Chondrocyte (in vitro differentiated cells): ENCODE data around the gene PRLH. TPM values are rescaled to one million over a fixed set of nuclear protein-coding genes. Genes with fewer than 3 reads are reported as not detected.

Experiments
- DNase-seq: peaks from one replicate; pipeline ENCODE4 v3.0.0; 2021; ENCODE audit warnings: mixed read lengths, low spot score
- H3K27ac Mint-ChIP-seq: one replicate; pipeline ENCODE4 v1.8.0; 2021; ENCODE audit warnings: mild to moderate bottlenecking, moderate library complexity, mixed read lengths; ENCODE audit not compliant: unreplicated experiment
- H3K27me3 Mint-ChIP-seq: 2 replicates; pipeline ENCODE4 v1.8.0; 2021; ENCODE audit warnings: low read depth, mixed read lengths
- H3K36me3 Mint-ChIP-seq: 2 replicates; pipeline ENCODE4 v1.8.0; 2021; ENCODE audit warnings: low read depth, mixed read lengths
- H3K4me1 Mint-ChIP-seq: 2 replicates; pipeline ENCODE4 v1.8.0; 2021; ENCODE audit warnings: low read depth, mild to moderate bottlenecking, mixed read lengths
- H3K4me3 Mint-ChIP-seq: one replicate; pipeline ENCODE4 v1.8.0; 2021; ENCODE audit warnings: mild to moderate bottlenecking, moderate library complexity, mixed read lengths; ENCODE audit not compliant: unreplicated experiment
- H3K9me3 Mint-ChIP-seq: 2 replicates; pipeline ENCODE4 v1.8.0; 2021; ENCODE audit warnings: low read depth, mixed read lengths
- total RNA-seq: library from RNA; stranded (reverse); gene quantifications from 3 replicates; pipeline ENCODE4 v1.2.1, GENCODE V29; 2021
- TF ChIP-seq, protein P1 (sequence below): fragments of 200-600 bp; sonication (generic); IDR thresholded peaks from 2 replicates; pipeline ENCODE4 v1.5.0; 2021; ENCODE audit warnings: antibody characterized with exemption, mild to moderate bottlenecking, moderate library complexity

Gene PRLH
- total RNA-seq, 1 donor from 2014 or later, result not detected

- peak; percentile 54 for DNase-seq
- Mint-ChIP-seq H3K27me3 (peaks cover 9% of the 10 kb centered on the region), H3K27ac (no peak overlapping the region), H3K36me3 (no peaks in the 10 kb centered on the region), H3K4me1 (peaks cover 9% of the 10 kb centered on the region), H3K4me3 (no peak overlapping the region), H3K9me3 (peaks cover 3% of the 10 kb centered on the region)
- TF ChIP-seq, protein P1, sequence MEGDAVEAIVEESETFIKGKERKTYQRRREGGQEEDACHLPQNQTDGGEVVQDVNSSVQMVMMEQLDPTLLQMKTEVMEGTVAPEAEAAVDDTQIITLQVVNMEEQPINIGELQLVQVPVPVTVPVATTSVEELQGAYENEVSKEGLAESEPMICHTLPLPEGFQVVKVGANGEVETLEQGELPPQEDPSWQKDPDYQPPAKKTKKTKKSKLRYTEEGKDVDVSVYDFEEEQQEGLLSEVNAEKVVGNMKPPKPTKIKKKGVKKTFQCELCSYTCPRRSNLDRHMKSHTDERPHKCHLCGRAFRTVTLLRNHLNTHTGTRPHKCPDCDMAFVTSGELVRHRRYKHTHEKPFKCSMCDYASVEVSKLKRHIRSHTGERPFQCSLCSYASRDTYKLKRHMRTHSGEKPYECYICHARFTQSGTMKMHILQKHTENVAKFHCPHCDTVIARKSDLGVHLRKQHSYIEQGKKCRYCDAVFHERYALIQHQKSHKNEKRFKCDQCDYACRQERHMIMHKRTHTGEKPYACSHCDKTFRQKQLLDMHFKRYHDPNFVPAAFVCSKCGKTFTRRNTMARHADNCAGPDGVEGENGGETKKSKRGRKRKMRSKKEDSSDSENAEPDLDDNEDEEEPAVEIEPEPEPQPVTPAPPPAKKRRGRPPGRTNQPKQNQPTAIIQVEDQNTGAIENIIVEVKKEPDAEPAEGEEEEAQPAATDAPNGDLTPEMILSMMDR, result no peak
Observed at GRCh38 chr2:237567276-237568029, 1.1 kb downstream of the PRLH start.

- Mint-ChIP-seq H3K9me3 (peaks cover 3% of the 10 kb centered on the region), H3K27ac (no peak overlapping the region), H3K36me3 (no peaks in the 10 kb centered on the region), H3K4me3 (no peak overlapping the region), H3K27me3 (peaks cover 8% of the 10 kb centered on the region), H3K4me1 (peaks cover 12% of the 10 kb centered on the region)
- TF ChIP-seq, protein P1, result no peak
- DNase-seq, result peak; percentile 73
Observed at GRCh38 chr2:237568121-237568660, 1.8 kb downstream of the PRLH start.

- TF ChIP-seq, protein P1, result no peak
- Mint-ChIP-seq H3K27me3 (peaks cover 3% of the 10 kb centered on the region), H3K4me1 (peaks cover 12% of the 10 kb centered on the region), H3K36me3 (no peaks in the 10 kb centered on the region), H3K27ac (no peak overlapping the region), H3K4me3 (no peak overlapping the region), H3K9me3 (peaks cover 3% of the 10 kb centered on the region)
- DNase-seq, result no peak
Observed at GRCh38 chr2:237569041-237569440, 2.7 kb downstream of the PRLH start.

- Mint-ChIP-seq H3K4me3 (no peak overlapping the region), H3K4me1 (peaks cover 12% of the 10 kb centered on the region), H3K9me3 (peaks cover 3% of the 10 kb centered on the region), H3K27me3 (peaks cover 2% of the 10 kb centered on the region), H3K36me3 (no peaks in the 10 kb centered on the region), H3K27ac (no peak overlapping the region)
- TF ChIP-seq, protein P1, result no peak
- no peak for DNase-seq
Observed at GRCh38 chr2:237569896-237570295, 3.5 kb downstream of the PRLH start.

DNA sequence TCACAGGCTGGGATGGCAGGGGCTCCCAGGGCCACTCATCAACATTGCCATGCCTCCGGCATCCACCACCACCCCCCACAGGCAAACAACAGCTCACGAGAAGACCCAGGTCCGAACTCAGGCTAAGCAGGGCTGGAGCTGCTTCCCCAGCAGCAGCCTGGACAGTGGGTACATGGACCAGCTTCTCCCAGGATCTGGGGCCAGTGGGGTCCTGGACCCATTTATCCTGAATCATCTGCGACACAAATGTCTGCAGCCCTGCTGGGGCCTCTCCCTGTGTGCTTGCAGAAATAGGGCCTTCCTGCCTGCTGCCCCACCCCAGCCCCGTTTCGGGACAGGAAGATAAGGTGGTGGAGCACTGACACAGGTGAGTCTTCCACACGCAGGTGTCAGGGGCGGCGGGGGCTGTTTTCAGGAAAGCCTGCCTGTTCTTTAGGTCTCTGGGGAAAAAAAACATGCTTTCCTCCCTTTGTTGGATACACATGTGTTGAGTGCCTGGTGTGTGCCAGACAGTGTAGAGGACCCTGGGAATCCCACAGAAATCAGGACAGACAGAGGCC is 4.5 kb downstream of the PRLH start:
- DNase-seq, result peak; percentile 57
- Mint-ChIP-seq H3K4me1 (peaks cover 12% of the 10 kb centered on the region), H3K27ac (no peak overlapping the region), H3K36me3 (no peaks in the 10 kb centered on the region), H3K9me3 (peaks cover 3% of the 10 kb centered on the region), H3K4me3 (no peak overlapping the region), H3K27me3 (peaks cover 2% of the 10 kb centered on the region)
- TF ChIP-seq, protein P1, result no peak
